ENCODE data around the gene DAB1.

DAB1 gene

DNA sequence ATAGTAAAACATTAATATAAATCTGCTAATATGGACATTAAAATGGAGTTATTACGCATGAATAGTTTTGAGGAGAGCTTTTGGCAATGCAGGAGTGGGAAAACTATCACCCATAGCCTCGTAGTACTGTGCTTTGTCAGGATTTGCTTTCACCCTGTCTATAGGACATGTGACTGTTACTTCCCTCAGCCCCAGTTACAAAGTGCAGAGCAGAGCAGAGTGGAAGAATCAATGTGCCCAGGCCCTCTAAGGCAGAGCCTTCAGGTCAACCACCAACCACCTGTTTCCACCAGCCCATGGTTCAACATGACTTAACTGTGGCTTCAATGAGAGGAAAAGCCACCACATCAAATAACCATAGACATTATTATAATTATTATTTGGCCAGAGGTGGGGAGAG is 389.1 kb downstream of the DAB1 start:
- H3K27ac ChIP-seq = no peak overlapping the region
- TF ChIP-seq, protein P1, sequence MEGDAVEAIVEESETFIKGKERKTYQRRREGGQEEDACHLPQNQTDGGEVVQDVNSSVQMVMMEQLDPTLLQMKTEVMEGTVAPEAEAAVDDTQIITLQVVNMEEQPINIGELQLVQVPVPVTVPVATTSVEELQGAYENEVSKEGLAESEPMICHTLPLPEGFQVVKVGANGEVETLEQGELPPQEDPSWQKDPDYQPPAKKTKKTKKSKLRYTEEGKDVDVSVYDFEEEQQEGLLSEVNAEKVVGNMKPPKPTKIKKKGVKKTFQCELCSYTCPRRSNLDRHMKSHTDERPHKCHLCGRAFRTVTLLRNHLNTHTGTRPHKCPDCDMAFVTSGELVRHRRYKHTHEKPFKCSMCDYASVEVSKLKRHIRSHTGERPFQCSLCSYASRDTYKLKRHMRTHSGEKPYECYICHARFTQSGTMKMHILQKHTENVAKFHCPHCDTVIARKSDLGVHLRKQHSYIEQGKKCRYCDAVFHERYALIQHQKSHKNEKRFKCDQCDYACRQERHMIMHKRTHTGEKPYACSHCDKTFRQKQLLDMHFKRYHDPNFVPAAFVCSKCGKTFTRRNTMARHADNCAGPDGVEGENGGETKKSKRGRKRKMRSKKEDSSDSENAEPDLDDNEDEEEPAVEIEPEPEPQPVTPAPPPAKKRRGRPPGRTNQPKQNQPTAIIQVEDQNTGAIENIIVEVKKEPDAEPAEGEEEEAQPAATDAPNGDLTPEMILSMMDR (conservative IDR thresholded peaks at IDR 0.05) = no peak

DNA sequence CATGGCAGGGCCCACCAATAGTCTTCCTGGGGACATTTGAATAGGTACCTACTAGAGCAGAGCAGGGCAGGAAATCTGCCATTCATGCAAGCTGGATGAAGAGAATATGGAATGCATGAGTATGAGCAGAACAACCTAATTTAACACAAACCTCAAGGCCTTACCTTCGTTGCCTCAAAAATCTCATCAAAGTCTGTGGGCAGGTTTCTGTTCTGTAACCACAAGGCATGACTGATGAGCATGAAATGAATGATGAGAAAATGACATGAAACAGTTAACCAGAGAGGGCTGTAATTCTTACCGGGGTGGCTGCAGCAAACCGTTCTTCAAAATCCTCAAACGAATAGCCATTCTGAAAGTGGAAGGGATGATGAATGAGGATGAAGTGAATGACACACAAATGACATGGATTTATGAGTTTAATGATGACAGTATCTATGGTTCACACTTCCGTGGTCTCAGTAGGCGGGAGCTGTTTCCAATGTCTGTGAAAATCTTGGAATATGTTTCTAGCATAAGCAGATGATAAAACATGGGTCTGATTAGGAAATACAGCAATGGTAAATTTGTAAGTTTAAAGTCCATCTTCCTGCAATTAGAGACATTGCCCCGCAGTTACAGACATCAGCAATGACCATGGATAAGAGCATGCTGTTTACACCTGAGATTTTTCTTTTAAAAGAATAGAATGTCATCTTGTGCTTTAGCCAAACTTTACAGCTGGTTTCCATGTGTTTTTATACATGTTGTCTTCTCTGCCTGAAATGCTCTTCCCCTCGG is 390.4 kb downstream of the DAB1 start:
- no peak overlapping the region for H3K27ac ChIP-seq
- TF ChIP-seq, protein P1 (conservative IDR thresholded peaks at IDR 0.05) = no peak

DNA sequence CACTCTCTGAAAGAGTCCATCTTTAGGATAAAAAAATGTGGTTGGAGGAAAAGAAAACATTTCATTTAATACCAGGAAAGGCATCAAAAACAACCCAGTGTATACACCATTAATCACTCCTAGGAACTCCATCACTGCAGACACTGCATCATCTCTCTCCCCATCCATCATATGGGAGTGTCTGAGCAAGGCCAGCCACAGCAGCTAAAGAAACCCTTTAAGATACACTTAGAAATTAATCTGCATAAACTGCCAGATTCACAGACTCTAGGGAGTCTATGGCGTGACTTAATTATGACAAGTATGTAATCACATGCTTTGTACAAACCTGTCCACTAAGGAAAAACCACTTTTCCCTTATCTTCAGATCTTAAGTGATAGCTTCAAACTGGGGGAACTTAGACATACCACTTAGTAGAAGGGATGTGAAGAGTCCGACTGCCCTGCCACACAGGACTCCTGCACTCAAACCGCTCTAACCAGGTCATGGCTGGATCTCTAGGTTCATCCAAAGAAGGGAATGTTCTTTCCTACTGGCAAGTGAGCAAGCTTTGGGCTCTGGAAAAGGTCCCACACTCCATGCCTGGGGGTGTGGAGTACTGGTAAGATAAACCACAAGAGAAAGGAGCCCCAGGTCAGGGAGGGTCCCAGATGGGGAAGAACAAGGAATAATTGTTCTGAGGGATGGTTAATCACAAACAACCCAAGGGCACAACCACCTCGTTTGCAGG is 397.1 kb downstream of the DAB1 start:
- H3K27ac ChIP-seq = no peak overlapping the region
- TF ChIP-seq, protein P1 (conservative IDR thresholded peaks at IDR 0.05) = no peak

DNA sequence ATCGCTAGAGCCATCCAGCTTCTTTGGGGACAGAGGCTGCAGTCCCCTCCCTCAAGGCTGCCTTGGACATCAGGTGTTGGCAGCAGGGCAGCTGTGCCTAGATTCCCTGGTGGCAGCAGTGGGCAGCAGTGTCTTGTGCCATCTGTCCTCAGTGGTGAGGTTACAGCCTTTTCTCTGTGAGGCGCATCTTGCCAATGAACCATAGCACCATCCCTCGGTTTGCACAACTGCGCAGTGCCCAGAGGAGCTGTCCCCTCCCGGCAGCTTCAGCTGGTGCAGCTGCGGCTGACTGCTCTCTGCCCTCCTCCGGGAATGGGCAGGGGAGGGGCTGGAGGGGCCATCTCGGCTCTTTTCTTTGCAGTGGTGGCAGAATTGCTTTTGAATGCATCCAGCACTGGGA is 399.0 kb downstream of the DAB1 start:
- no peak overlapping the region for H3K27ac ChIP-seq
- TF ChIP-seq, protein P1 (conservative IDR thresholded peaks at IDR 0.05) = no peak

DNA sequence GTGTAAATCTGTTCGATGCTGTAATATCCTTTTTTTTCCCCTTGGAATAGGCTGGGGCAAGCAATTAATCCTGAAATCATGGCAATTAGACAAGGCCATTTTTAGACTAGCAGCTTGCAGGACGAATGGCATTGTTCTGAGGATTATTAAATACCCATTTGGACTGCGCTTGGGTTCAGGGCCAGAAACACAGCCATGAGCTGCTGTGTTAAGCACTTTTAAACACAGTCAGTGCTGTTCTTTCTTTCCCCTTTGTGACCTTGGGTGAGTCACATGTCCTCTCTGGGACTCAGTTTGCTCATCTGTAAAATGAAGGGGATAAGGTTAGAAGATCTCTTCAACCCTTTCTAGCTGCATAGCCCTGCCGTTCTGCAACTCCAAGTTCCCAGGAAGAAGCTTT is 399.4 kb downstream of the DAB1 start:
- TF ChIP-seq, protein P1 (conservative IDR thresholded peaks at IDR 0.05) = no peak
- no peak overlapping the region for H3K27ac ChIP-seq

DNA sequence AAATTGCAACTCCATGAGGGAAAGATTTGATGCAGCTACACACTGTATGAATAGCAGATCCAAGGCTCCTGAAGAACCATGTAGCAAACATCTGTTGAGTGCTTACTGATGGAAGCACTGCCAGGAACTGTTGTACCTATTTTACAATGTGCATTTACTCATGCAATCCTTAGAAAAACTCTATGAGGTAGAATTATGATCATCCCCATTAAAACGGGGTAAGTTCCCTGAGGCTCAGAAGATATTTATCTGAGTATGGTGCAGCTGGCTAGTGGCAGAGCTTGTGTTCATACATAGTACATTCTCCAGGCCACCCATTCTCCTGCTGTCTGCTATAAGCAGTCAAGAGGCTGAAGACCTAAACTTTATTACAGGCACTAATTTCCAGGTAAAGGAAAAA is 403.6 kb downstream of the DAB1 start:
- TF ChIP-seq, protein P1 (conservative IDR thresholded peaks at IDR 0.05) = no peak
- no peak overlapping the region for H3K27ac ChIP-seq

DNA sequence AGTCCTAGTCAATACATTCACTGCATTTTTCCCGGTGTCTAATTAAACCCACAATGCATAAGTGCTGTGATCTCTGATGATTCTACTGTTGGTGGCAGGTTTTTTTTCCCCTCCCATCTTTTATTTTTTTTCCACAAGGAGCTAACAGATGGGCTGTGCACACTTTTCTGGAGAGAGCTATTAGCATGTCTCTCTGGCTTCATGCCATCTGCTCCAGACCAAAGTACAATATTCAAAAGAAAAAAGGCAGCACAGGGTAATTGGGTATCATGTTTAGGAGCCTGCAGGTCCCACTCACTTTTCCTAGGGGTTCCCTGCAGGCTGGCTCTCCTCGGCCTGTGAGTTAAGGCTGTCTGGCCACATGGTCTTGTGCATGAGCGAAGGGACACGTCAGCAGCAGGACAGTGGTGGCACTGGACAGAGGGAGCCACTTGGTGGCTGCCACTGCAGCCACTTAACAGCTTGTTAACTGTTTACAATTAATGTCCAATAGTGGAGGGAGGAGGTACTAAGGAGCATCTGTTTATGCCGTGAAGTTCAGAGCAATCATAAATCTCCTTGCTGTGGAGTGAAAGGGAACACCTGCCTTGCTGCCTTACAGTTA is 404.5 kb downstream of the DAB1 start:
- no peak overlapping the region for H3K27ac ChIP-seq
- TF ChIP-seq, protein P1 (conservative IDR thresholded peaks at IDR 0.05) = no peak

Measured in VCaP (cell line).